Lower leg skin (tissue), 3 donors: ENCODE results near the gene TRAF2.

ENCODE experiments used
- CTCF ChIP-seq, 3 donors: fragments of 450-650 bp; IDR thresholded peaks; one replicate each; pipeline ENCODE4 v1.5.1; 2016; ENCODE audit warnings: antibody characterized with exemption in 3 of 3, mild to moderate bottlenecking in 3 of 3, moderate library complexity in 2 of 3
- POLR2A ChIP-seq, 2 donors: fragments of 450-650 bp; IDR thresholded peaks; one replicate each; pipeline ENCODE4 v1.6.1; 2016 to 2017; ENCODE audit warnings: antibody characterized with exemption in 2 of 2, mild to moderate bottlenecking in 1 of 2, moderate library complexity in 1 of 2

GRCh38 chr9:136972743-136973142 lies 86.4 kb downstream of the TRAF2 start:
- no peak for TF ChIP-seq CTCF (IDR thresholded peaks at IDR 0.05)
- no peak for TF ChIP-seq POLR2A (IDR thresholded peaks at IDR 0.05)
